HG03066 (cell line): Measurements from ENCODE around the gene RUVBL1.

ENCODE experiments used
- ATAC-seq: cut with Tn5 transposase; IDR thresholded peaks from one replicate; pipeline ENCODE4 v1.9.1; 2021; ENCODE audit warnings: low read depth; ENCODE audit not compliant: unreplicated experiment

The RUVBL1 gene

DNA sequence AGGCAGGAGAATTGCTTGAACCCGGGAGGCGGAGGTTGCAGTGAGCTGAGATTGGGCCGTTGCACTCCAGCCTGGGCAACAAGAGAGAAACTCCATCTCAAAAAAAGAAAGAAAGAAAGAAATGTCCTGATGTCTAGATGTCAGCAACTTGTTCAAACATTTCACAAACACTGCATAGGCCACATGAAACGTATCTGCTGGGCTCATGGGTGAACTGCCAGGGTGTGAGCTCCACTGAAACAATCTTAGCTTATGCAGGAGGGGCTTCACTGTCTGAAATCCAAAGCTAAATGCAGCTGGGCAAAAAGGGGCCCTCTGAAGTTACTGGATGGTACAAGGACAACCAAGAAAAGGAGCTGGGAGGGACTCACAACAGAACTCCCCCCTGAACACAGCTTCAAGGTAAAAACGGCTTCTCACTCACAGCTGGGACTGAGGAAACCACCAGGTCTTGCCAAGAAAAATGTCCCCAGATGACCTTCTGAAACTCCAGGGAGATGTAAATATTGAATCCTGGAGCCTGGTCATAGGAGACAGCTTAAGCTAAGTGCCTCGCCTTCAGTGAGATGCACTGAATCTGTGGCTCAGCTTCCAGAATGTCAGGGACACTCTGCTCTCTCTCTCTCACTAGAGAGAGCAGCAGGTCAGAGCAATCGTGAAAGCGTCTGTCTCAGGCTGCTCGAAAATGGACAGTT lies 39.5 kb downstream of the RUVBL1 start:
- ATAC-seq = no peak

DNA sequence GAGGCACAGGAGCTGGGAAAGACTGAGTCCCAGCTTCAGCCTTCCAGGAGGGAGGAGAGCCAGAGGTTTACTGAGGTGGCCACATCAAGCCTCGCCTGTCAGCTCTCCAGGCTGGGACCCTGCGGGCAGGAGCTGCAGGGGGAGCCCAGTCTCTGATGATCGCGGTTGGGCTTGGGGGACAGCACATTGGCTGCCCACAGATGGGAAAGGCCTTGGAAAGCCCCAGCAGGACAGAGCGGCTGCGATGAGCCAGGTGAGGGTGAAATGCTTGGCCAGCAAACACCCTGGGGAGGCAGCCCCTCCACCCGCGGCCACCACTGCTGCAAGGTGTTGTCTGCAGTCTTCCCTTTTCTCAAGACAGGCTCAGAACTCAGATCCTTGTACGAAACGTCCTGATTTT lies 40.2 kb downstream of the RUVBL1 start:
- ATAC-seq = no peak

DNA sequence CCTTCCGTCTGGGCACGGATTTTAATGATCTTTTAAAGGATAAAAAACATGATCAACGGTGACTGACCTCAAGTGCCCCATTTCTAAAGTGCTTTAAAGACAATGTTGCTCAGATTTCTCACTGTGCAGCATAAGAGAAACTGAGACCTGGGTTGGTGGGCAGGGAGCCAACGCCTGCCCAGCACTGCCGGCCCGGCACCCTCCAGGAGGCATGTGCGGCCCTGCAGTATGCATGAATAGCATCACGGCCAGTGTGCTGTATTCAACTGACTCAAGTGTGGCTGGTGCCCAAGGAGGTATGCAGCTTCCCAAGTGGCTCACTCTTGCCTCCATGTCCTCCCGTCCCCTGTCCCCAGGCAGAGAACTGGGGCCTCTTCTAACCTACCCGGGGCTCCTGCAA lies 41.1 kb downstream of the RUVBL1 start:
- no peak for ATAC-seq

DNA sequence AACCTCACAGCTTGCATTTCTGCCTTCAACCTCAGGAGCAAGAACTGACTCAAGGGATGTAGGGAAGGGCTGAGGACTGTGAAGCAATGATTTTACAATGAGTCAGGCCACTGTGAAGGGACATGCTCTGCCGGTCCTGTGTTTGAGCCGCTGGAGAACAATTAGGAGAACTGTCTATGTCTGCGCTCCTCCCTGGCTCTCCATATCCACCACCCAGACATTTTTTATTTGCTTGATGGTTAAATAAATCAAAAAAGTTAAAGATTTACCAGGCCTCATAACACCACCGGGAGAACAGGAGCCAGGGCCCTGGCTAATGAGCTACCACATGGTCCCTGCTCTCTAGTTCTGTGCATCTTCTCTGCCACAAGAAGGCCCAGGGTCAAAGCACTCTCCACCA lies 41.8 kb downstream of the RUVBL1 start:
- ATAC-seq = no peak

DNA sequence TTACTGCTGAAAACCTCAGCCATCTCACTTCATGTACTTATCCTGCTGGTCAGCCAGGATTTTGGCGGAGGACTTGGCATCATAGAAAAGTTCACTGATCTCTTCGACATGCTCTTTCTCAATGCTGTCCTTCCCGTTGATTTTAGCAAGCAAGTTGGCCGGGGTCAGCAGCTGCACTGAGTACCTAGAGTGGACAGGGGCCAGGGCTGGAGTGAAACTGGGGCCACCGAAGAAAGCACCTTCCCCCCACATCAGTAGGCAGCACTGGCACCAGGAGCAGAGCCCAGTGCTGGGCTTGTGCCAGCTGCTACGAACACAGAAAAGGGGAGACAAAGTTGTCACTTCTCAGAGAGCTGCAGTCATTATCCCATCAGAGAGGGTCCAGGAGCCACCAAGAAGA lies 42.4 kb downstream of the RUVBL1 start:
- ATAC-seq = no peak

DNA sequence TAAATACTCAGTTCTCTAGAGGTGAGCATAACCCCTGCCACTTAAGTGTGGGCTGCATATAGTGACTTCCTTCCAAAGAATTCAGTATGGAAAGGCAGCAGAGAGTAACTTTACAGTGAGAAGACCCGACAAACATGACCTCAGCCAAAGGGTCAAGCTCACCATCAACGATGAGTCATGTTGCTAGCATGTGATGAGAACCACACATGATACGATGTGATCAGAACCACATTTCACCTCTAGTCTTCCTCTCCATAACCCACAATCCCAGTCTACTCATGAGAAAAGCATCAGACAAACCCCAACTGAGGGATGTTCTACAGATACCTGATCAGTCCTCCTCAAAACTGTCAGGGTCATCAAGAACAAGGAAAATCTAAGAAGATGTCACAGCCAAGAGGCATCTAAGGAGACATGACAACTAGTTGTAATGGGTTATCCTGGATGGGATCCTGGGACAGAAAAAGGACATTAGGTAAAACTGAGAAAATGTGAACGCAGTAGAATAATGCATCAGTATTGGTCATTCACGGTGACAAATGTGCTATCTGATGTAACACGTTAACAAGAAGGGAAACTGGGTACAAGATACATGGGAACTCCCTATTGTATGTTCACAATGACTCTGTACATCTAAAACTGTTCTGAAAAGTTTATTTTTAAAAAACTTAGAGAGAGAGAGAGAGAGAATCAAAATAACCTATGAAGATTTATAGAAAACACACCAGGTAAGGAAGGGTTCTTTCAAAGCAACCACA lies 43.1 kb downstream of the RUVBL1 start:
- no peak for ATAC-seq

DNA sequence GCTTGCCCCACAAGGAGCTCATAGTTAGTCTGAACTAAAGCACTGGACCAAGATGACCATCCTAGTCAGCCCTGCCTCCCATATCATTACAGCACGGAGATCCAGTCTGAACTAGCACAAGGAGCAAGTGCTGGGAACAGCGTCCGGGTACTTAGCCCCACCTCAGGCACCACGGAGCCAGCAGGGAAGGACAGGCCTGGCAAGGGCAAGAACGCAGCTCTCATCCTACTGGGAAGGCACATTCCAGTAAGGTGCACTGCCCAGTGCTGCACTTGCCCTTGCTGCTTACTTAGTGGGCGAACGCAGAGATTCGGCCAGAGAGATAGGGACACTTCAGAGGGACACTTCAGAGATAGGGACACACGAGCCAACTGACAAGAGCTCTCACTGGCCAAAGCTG lies 43.8 kb downstream of the RUVBL1 start:
- no peak for ATAC-seq

DNA sequence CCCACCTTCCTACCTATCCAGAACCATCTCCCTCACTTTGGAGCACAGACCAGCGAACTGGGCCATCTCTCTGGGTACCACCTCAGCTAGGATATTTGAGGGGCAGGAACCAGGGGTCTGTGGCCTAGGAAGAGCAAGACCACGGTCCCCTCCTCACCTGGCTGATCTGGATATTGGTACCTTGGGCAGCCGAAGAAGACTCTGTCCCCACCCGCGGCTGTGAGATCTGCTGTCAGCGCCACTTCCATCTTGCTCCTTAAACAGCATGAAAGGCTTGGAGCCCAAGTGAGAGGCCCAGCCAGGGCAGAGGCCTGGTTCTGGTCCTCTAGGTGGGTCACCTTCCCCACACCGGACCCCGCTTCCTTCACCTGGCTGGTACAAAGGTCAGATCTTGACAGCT lies 44.7 kb downstream of the RUVBL1 start:
- ATAC-seq = no peak

DNA sequence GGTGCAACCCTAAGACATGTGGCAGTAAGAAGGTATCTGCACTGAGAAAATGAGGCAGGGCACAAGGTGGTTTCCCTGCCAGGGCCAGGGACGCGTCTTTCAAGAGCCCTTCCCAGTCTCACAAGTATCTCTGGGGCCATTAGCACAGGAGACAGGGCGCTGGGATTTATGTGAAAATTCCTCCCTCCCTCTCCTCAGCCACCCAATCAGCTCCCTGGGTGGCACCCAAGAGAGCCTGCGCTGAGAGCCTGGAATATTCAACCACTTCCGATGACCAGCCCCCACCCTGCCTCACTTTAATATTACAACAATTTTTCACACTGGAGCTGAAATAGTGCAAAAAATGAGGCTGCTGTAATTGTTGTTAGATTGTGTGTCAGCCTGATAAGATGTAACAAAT lies 45.3 kb downstream of the RUVBL1 start:
- no peak for ATAC-seq

DNA sequence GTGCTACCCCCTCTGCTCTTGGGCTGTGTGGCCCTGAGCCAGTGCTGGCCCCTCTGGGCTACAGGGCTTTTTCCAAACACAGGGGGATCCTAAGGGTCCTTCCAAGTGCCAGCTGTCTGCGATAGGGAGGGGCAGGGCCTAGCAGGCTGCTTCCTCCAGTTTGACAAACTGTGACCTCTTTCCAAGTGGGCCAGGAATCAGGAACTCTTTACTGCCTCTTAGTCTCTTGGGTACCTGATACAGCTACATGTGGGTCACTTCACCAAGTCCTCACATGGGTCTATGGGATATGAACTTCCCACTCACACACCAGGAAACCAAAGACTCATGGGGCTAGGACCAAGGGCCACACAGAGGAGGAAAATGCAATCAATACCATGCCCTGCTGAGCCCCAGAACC lies 45.9 kb downstream of the RUVBL1 start:
- no peak for ATAC-seq

DNA sequence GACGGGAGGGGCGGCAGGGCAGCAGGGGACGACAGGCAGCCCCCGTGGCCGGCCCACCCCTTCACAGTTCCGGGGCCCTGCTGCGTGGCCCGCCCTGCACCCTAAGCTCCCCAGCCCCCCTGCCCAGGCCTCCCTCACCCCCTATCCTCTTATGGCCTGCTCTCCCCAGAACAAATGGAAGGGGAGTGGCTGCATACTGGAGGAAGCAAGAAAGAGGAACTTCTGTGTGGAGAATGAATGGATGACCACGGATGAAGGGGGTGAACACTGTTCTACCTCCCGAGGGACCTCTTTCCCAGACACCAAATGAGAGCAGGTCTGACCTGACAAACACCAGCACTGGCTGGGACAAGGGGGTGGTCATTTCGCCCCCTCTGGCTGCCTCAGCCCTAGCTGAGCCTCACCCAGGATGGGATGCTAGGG lies 46.4 kb downstream of the RUVBL1 start:
- ATAC-seq = no peak

DNA sequence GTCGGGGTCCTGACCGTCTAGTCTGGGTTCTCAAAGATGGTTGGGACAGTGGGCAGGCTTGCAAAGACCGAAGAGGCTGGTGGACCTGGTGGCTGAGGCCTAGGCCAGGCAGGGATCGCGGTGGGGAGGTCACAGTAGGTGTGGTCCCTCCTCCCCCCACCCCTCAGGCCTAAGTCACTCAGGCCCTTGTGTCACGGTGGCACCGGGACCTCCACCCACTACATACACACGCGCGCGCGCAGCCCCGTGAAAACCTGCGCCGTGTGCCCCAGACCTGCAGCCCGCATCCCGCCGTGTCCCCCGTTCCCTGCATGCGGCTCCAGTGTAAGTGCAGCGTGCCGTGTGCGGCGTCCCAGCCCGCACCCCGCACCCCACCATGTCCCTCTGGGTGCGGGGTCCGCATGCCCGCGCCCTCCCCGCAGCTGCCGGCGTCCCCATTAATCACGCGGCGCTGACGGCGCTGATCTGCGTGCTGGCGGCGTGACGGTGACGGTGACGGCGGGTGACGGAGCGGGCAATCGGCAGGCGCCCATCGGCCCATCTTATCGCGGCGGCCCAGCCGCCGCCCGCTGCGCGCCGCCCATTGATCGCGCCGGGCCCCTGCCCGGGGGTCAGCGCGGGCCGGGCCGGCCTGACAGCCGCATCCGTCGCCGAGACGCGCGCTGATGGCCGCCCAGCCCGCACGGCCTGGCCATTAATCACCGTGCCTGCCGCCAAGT lies 47.0 kb downstream of the RUVBL1 start:
- ATAC-seq = no peak

DNA sequence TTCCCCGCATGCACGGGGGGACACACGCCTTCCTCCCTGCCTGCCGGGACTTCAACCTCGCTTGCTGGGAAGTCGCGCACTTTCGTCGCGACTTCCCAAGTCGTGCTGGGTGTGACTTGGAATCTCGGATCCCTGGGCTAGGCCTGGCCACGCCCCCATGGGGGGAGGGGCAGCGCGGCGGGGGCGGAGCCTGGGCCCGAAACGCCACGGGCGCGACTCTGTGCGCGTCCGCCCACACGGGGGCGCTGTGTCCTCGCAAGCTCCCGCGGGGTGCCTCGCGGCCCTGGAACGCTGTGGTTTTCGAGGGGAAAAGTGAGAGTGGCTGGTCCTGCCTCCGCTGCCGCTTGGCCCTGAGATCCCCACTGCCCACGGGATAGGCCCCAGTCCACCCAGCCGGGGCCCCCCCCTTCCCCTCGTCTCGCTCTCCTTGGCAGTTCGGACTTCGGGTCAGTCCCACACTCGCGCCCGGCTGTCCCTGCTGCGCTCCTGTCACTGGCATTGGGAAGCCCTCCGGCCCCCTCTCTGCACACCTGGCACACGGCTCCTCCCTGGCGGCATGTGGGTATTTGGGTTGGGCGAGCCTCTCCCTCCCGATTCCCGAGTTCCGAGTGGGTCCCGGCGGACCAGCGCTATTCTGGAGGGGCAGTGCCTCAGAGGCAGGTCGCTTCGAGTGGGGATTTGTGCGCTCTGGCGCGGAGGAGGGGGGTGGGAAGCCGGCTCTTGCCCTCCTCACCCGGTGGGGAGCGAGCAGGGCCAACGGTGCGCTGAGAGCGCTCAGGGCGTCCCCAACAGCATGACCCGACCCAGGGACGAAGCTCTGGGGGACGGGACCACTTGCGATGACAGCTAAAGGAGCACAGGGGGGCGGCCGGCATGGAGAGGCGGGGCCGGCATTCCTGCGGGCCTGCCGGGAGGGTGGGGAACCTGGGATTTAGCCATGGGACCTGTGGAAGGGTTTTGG lies 47.8 kb downstream of the RUVBL1 start:
- ATAC-seq = peak; percentile 51

DNA sequence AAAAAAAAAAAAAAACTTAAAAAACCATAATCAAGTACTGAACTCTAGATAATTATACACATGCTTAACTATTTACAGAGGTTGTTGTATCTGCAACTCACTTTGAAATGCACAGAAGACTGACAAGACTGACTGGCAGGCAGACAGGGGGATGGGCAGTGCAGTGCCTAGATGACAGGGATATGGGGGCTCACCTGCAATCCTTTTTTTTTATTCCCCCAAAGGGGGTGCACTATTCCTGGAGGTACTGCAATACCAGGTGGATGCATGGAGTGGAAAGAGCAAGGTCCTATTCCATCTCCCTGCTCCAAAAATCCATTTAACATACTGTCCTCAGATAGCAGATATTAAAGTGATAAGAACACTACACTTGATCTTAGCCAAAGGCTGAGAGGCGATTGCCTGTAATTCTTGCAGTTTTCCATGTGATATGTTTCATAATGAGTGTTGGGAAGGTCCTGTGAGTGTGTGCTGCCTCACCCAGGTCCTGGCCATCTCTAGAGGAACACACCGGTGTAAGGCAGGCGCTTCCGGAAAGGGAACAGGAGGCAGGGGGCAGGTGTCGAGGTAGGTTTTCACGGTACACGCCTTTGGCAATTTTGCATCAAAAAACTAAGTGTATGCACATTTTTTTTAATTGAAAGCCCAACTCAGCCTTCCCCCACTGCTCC lies 48.6 kb downstream of the RUVBL1 start:
- ATAC-seq = no peak

DNA sequence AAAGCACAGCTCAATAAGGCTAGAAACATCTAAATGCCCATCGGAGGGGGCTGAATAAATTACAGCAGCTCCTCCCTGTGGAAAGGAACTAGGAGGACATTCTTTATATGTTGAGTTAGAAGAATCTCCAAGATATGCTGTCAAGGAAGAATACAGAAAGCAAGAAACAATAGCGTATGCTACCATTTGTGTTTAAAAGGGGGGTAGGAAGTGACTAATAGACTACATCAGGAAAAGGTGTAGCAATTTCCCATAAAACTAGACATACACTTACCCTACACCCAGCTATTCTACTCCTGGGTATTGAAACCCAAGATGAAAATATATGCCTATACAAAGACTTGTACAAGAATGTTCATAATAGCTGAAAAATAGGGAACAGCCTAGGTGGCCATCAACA lies 49.8 kb downstream of the RUVBL1 start:
- ATAC-seq = no peak

DNA sequence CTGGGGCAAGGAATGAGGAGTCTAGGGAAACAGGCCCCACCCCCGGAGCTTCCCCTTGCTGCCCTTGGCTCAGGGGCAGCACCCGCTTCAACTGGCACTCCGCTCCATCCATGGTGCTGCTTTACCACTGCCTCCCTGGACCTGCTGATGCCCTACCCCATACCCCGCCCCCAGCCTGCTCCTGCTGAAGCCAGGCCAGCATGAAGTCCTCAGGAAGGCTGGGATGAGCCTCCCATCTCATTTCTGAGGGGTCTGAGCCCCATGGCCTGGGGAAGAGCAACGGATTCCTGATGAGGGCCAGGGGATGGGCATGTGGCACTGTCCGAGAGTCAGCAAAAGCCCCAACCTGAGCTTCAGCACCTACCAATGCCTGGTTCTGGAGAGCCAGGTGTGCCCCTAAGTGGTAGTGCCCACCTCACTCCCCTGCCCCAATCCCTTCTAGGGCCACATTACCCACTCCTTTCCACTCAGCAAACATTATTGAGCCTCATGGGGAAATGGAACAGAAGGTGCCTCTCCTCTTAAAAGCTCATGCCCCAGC lies 50.4 kb downstream of the RUVBL1 start:
- no peak for ATAC-seq

DNA sequence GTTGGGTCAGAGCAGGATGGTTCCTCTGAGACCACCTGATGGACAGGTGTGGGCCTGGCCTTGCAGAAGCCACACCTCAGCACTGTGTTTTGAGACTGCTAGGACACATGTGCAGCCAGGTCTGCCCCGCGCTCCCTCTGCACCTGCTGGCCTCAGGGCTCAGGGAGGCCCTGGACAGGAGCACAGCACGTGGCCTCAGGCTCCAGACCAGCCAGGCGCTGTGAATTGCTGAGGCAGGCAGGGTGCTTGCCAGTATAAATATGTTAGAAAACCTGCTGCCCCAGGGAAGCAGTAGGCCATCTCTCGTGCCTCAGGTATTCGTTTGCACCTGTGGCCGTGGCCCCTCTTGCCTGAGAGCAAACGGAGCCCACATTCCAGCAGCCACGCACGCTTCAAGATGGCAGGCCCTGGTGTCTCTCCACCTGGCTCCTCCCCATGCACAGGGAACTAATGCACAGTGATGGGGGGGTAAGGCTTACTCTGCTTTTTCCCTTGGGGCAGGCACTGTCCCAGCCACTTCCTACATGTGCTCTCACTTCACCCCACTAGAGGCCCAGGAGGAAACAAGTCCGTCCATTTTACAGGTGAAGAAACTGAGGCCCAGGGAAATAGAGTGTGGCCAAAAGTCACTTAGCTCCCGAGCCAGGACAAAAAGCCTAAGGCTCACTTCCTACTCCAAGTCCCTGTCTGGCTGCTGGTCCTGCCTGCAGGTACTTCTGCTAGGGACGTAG lies 51.0 kb downstream of the RUVBL1 start:
- no peak for ATAC-seq

DNA sequence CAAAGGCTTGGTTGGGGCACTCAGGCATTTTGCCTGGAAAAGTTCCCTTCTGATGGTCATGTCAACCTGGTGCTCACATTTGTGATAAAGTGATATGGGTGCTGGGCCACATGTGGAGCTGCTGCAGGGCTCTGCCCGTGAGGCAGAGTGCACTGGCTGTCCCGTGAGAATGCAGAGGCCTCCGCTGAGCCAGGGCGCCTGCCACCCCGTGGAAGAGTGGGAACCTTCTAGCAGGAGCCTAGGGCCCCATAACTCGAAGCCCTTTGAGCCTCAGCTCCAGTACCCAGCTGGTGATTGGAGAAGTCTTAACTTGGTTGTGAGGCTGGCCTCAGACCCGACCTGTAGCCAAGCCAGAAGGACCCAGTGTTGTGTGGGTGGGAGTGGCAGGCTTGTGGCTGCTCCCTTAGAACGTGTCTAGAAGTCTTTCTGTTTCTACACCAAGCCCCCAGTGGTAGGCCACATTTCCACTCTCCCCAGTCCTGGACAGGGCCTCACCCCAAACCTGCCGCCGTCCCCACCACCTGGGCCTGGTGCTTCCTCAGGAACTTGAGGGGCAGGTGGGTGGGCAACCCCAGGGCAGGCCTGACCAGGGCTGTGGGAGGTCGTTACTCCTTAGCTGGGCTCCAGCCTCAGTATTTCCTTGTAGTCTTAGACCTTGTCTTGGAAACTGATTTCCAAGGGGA lies 51.7 kb downstream of the RUVBL1 start:
- ATAC-seq = no peak
